Measurements from ENCODE around the gene TMCO1. TPM values are rescaled to one million over a fixed set of nuclear protein-coding genes. Genes with fewer than 3 reads are reported as not detected.
A peak's percentile ranks its signal among the peaks of the same experiment; 100 is the strongest.

Gene TMCO1
- total and polyA plus RNA-seq, 2 of the 13 experiments (the other 11 are each of a cell fraction or from before 2014, with no cell fraction given) = 106 to 119 TPM

DNA sequence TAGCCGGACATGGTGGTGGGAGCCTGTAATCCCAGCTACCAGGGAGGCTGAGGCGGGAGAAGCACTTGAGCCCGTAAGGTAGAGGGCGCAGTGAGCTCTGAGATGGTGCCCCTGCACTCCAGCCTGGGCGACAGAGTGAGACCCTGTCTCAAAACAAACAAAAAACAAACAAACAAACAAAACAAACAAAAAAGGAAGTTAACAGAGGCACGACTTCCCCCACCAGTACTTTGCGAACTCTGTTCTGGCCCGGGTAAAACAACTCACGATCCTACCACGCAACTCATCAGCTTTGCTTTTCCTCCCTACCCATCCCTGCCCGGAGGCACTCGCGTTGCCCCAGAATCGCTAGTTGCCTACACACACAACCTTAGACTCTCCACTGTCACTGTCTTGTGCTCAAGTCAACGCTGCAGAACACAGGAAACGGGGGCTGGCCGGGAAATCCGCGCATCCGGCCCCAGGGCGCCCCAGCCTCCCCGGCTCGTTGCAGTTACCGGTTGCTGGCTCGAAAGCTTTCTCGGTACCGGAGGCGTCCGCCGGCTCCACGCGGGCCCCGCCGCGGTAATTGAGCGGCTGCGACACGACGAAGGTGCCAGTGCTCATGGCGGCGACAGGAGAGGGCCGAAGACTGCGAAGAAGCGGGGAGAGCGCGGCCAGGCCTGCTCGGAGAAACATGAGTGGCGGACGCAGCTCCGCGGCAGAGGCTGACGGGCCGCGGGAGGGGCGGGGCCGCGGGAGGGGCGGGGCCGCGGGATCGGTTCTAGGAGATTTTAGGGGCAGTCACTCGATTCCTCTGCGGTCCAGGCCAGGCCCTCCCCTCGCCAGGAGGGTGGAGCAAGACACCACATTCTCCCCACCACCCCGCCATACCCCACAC is 70.5 kb downstream of the TMCO1 start, which contains the start of gene ALDH9A1 (continued):
- TF ChIP-seq IRX3 (CRISPR knock-in tag; IDR thresholded peaks at IDR 0.05; ENCODE audit: borderline replicate concordance, low read depth) (no peak), ZNF276 (CRISPR knock-in tag; IDR thresholded peaks at IDR 0.05; ENCODE audit: low read depth) (no peak), ZBTB37 (CRISPR knock-in tag; IDR thresholded peaks at IDR 0.05) (no peak), EED (CRISPR knock-in tag; IDR thresholded peaks at IDR 0.05) (no peak), GRHL1 (CRISPR knock-in tag; conservative IDR thresholded peaks at IDR 0.05) (no peak), SRSF4 (IDR thresholded peaks at IDR 0.05; ENCODE audit: low read depth, low read length, poor library complexity, severe bottlenecking) (no peak), ZNF205 (CRISPR knock-in tag; IDR thresholded peaks at IDR 0.05) (no peak), ZNF564 (CRISPR knock-in tag; IDR thresholded peaks at IDR 0.05) (no peak), ZNF850 (CRISPR knock-in tag; conservative IDR thresholded peaks at IDR 0.05) (no peak), ZNF235 (CRISPR knock-in tag; IDR thresholded peaks at IDR 0.05; ENCODE audit: borderline replicate concordance) (no peak), SMARCC2 (IDR thresholded peaks at IDR 0.05) (no peak), ZNF3 (CRISPR knock-in tag; IDR thresholded peaks at IDR 0.05) (no peak), ZNF749 (CRISPR knock-in tag; IDR thresholded peaks at IDR 0.05; ENCODE audit: borderline replicate concordance) (peak; percentile 53; the same call in 1 of the 2 replicates)
- TF ChIP-seq, protein P1, sequence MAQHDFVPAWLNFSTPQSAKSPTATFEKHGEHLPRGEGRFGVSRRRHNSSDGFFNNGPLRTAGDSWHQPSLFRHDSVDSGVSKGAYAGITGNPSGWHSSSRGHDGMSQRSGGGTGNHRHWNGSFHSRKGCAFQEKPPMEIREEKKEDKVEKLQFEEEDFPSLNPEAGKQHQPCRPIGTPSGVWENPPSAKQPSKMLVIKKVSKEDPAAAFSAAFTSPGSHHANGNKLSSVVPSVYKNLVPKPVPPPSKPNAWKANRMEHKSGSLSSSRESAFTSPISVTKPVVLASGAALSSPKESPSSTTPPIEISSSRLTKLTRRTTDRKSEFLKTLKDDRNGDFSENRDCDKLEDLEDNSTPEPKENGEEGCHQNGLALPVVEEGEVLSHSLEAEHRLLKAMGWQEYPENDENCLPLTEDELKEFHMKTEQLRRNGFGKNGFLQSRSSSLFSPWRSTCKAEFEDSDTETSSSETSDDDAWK (CRISPR knock-in tag; IDR thresholded peaks at IDR 0.05) = no peak
- TF ChIP-seq, protein P2, sequence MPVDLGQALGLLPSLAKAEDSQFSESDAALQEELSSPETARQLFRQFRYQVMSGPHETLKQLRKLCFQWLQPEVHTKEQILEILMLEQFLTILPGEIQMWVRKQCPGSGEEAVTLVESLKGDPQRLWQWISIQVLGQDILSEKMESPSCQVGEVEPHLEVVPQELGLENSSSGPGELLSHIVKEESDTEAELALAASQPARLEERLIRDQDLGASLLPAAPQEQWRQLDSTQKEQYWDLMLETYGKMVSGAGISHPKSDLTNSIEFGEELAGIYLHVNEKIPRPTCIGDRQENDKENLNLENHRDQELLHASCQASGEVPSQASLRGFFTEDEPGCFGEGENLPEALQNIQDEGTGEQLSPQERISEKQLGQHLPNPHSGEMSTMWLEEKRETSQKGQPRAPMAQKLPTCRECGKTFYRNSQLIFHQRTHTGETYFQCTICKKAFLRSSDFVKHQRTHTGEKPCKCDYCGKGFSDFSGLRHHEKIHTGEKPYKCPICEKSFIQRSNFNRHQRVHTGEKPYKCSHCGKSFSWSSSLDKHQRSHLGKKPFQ (CRISPR knock-in tag; IDR thresholded peaks at IDR 0.05; ENCODE audit: insufficient replicate concordance) = no peak
- TF ChIP-seq, protein P3, sequence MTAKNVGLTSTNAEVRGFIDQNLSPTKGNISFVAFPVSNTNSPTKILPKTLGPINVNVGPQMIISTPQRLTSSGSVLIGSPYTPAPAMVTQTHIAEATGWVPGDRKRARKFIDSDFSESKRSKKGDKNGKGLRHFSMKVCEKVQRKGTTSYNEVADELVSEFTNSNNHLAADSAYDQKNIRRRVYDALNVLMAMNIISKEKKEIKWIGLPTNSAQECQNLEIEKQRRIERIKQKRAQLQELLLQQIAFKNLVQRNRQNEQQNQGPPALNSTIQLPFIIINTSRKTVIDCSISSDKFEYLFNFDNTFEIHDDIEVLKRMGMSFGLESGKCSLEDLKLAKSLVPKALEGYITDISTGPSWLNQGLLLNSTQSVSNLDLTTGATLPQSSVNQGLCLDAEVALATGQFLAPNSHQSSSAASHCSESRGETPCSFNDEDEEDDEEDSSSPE (CRISPR knock-in tag; IDR thresholded peaks at IDR 0.05) = peak; percentile 64; the same call in 1 of the 2 replicates

All from HepG2 (cell line).